OCI-LY3 (cell line): ENCODE results near the gene PRCC.

Experiments used
- H2AFZ ChIP-seq: fragments of 200-600, 300-600 bp; shearing (Covaris generic); 2 replicates; pipeline ENCODE4 v1.6.0; 2014; ENCODE audit warnings: antibody characterized with exemption, low read depth, low read length
- H3K27ac ChIP-seq: fragments of 200-600, 300-600 bp; sonication (generic); 2 replicates; pipeline ENCODE4 v1.5.1; 2014; ENCODE audit warnings: mild to moderate bottlenecking, low read length, moderate library complexity, mixed read lengths
- H3K27me3 ChIP-seq: fragments of 200-600, 300-600 bp; sonication (generic); 2 replicates; pipeline ENCODE4 v1.6.1; 2014; ENCODE audit warnings: low read depth, low read length, mixed read lengths
- H3K36me3 ChIP-seq: fragments of 200-600, 300-600 bp; sonication (generic); replicated peaks from 2 replicates; pipeline ENCODE3; 2014; ENCODE audit warnings: low read depth, low read length, mixed read lengths
- H3K4me1 ChIP-seq: fragments of 300-600, 200-600 bp; sonication (generic); 2 replicates; pipeline ENCODE4 v1.6.1; 2014; ENCODE audit warnings: low read length, mixed read lengths
- H3K4me2 ChIP-seq: fragments of 200-600, 300-600 bp; sonication (generic); 2 replicates; pipeline ENCODE4 v1.6.1; 2014; ENCODE audit warnings: low read length, mixed read lengths
- H3K4me3 ChIP-seq: fragments of 300-600, 200-600 bp; sonication (generic); 2 replicates; pipeline ENCODE4 v1.5.1; 2014; ENCODE audit warnings: antibody characterized with exemption, mild to moderate bottlenecking, low read length, moderate library complexity
- H3K79me2 ChIP-seq: fragments of 300-600, 200-600 bp; shearing (Covaris generic); 2 replicates; pipeline ENCODE4 v1.6.1; 2014; ENCODE audit warnings: mild to moderate bottlenecking, low read length, mixed read lengths
- H3K9ac ChIP-seq: fragments of 300-600, 200-600 bp; shearing (Covaris generic); 2 replicates; pipeline ENCODE4 v1.6.0; 2014; ENCODE audit warnings: mild to moderate bottlenecking, low read length, moderate library complexity
- H3K9me3 ChIP-seq: fragments of 200-600, 300-600 bp; shearing (Covaris generic); 2 replicates; pipeline ENCODE4 v1.6.1; 2014; ENCODE audit warnings: low read length, mixed read lengths; ENCODE audit not compliant: insufficient read depth
- H4K20me1 ChIP-seq: fragments of 200-600, 300-600 bp; sonication (generic); 2 replicates; pipeline ENCODE4 v1.6.1; 2016; ENCODE audit warnings: low read length, mixed read lengths; ENCODE audit not compliant: insufficient read depth
- CTCF ChIP-seq: fragments of 200-600, 300-600 bp; sonication (generic); IDR thresholded peaks from 2 replicates; pipeline ENCODE4 v1.5.1; 2014; ENCODE audit warnings: antibody characterized with exemption, low read length, low read depth
- EZH2phosphoT487 ChIP-seq: fragments of 200-600 bp; shearing (Covaris generic); IDR thresholded peaks from 2 replicates; pipeline ENCODE4 v1.6.1; 2018; ENCODE audit warnings: antibody characterized with exemption, mixed run types, low read depth

The PRCC gene

GRCh38 chr1:156812293-156812990 is 45.1 kb downstream of the PRCC start:
- peaks cover 20% of the 10 kb centered on the region for H3K79me2 ChIP-seq
- no peak overlapping the region for H3K27ac ChIP-seq
- H3K9me3 ChIP-seq = no peaks in the 10 kb centered on the region
- H2AFZ ChIP-seq = no peak overlapping the region
- no peak overlapping the region for H3K4me3 ChIP-seq
- no peaks in the 10 kb centered on the region for H3K27me3 ChIP-seq
- H3K4me1 ChIP-seq = peaks cover 42% of the 10 kb centered on the region
- no peak overlapping the region for H3K9ac ChIP-seq
- peaks cover 4% of the 10 kb centered on the region for H3K36me3 ChIP-seq
- H4K20me1 ChIP-seq = no peaks in the 10 kb centered on the region
- H3K4me2 ChIP-seq = no peak overlapping the region
- TF ChIP-seq EZH2phosphoT487 (no peak), CTCF (no peak)

- Histone ChIP-seq H3K4me1 (peaks cover 33% of the 10 kb centered on the region), H2AFZ (no peak overlapping the region), H3K9me3 (no peaks in the 10 kb centered on the region), H3K27me3 (no peaks in the 10 kb centered on the region), H4K20me1 (no peaks in the 10 kb centered on the region), H3K27ac (no peak overlapping the region), H3K79me2 (peaks cover 15% of the 10 kb centered on the region), H3K4me2 (no peak overlapping the region), H3K9ac (no peak overlapping the region), H3K36me3 (peaks cover 4% of the 10 kb centered on the region), H3K4me3 (no peak overlapping the region)
- TF ChIP-seq CTCF (no peak), EZH2phosphoT487 (no peak)
Observed at GRCh38 chr1:156813298-156813697, 46.0 kb downstream of the PRCC start.

- no peak overlapping the region for H3K4me2 ChIP-seq
- no peaks in the 10 kb centered on the region for H3K9me3 ChIP-seq
- H3K4me1 ChIP-seq = peaks cover 27% of the 10 kb centered on the region
- H3K79me2 ChIP-seq = peaks cover 9% of the 10 kb centered on the region
- no peak for TF ChIP-seq CTCF
- TF ChIP-seq EZH2phosphoT487 = no peak
- H4K20me1 ChIP-seq = no peaks in the 10 kb centered on the region
- no peak overlapping the region for H3K9ac ChIP-seq
- no peak overlapping the region for H2AFZ ChIP-seq
- no peak overlapping the region for H3K4me3 ChIP-seq
- no peaks in the 10 kb centered on the region for H3K27me3 ChIP-seq
- no peak overlapping the region for H3K27ac ChIP-seq
- H3K36me3 ChIP-seq = peaks cover 4% of the 10 kb centered on the region
Observed at GRCh38 chr1:156813750-156814570, 46.6 kb downstream of the PRCC start.

GRCh38 chr1:156814571-156815260 is 47.4 kb downstream of the PRCC start:
- Histone ChIP-seq H3K36me3 (peaks cover 4% of the 10 kb centered on the region), H2AFZ (no peak overlapping the region), H3K9me3 (no peaks in the 10 kb centered on the region), H3K79me2 (peaks cover 6% of the 10 kb centered on the region), H3K4me2 (no peak overlapping the region), H4K20me1 (no peaks in the 10 kb centered on the region), H3K4me3 (no peak overlapping the region), H3K9ac (no peak overlapping the region), H3K27me3 (no peaks in the 10 kb centered on the region), H3K27ac (no peak overlapping the region), H3K4me1 (peaks cover 19% of the 10 kb centered on the region)
- TF ChIP-seq EZH2phosphoT487 (no peak), CTCF (no peak)
